Gastroesophageal sphincter (tissue), 3 donors: ENCODE results near the gene FAXC.

Experiments
- EP300 ChIP-seq: sonication (generic); formaldehyde crosslinking; IDR thresholded peaks from one replicate; pipeline ENCODE4 v1.6.1; 2017; ENCODE audit warnings: antibody characterized with exemption, mild to moderate bottlenecking
- POLR2A ChIP-seq, 2 donors: fragments of 450-650 bp; IDR thresholded peaks; one replicate each; pipeline ENCODE4 v1.6.1; 2017; ENCODE audit warnings: antibody characterized with exemption in 2 of 2, mild to moderate bottlenecking in 2 of 2, moderate library complexity in 1 of 2
- TF ChIP-seq, protein P1 (sequence below), 4 experiments: fragments of 200-600 bp in 2 of 4; fragments of 450-650 bp in 2 of 4; sonication (generic) in 1 of 4; IDR thresholded peaks; one replicate each; pipeline ENCODE4 v1.5.1; 2017 to 2019; ENCODE audit warnings: antibody characterized with exemption in 4 of 4, mild to moderate bottlenecking in 2 of 4, moderate library complexity in 2 of 4

DNA sequence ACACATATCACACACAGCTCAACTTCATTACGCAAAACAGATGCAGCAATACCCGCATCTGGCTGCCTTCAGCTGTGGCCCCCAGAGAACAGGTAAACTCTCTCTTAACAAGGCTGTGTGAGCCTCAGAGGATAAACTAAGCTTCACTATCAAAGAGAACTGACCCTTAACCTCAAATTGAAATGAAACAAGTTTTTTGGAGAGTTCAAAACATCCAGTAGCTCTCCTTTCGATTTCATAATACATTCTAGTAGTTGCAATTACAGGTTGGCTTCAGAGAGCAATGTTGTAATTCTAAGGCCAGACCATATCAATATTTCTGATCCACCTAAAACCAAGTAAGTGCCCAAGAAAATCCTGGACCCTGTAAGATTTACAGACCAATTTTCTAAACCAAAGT, 113.5 kb downstream of the FAXC start:
- TF ChIP-seq, protein P1, sequence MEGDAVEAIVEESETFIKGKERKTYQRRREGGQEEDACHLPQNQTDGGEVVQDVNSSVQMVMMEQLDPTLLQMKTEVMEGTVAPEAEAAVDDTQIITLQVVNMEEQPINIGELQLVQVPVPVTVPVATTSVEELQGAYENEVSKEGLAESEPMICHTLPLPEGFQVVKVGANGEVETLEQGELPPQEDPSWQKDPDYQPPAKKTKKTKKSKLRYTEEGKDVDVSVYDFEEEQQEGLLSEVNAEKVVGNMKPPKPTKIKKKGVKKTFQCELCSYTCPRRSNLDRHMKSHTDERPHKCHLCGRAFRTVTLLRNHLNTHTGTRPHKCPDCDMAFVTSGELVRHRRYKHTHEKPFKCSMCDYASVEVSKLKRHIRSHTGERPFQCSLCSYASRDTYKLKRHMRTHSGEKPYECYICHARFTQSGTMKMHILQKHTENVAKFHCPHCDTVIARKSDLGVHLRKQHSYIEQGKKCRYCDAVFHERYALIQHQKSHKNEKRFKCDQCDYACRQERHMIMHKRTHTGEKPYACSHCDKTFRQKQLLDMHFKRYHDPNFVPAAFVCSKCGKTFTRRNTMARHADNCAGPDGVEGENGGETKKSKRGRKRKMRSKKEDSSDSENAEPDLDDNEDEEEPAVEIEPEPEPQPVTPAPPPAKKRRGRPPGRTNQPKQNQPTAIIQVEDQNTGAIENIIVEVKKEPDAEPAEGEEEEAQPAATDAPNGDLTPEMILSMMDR (IDR thresholded peaks at IDR 0.05): no peak
- TF ChIP-seq EP300 (no peak), POLR2A (IDR thresholded peaks at IDR 0.05) (no peak)
